Sigmoid colon (tissue), 3 donors: Measurements from ENCODE around the gene C2CD5.

ENCODE experiments used
- CTCF ChIP-seq, 4 experiments: fragments of 450-650 bp in 3 of 4; fragments of 200-600 bp in 1 of 4; IDR thresholded peaks; one replicate each; pipeline ENCODE4 v1.5.1; 2016 to 2019; ENCODE audit warnings: antibody characterized with exemption in 4 of 4, mild to moderate bottlenecking in 3 of 4, moderate library complexity in 2 of 4
- POLR2A ChIP-seq, 2 donors: fragments of 450-650 bp; IDR thresholded peaks; one replicate each; pipeline ENCODE4 v1.6.1; 2016; ENCODE audit warnings: antibody characterized with exemption in 2 of 2, mild to moderate bottlenecking in 2 of 2, moderate library complexity in 2 of 2

- TF ChIP-seq POLR2A (IDR thresholded peaks at IDR 0.05): no peak
- no peak for TF ChIP-seq CTCF (IDR thresholded peaks at IDR 0.05)
These were observed 77.2 kb downstream of the C2CD5 start for GRCh38 chr12:22467190-22467589.
